Neural cell (in vitro differentiated cells): Measurements from ENCODE around the gene USP6. TPM values are rescaled to one million over a fixed set of nuclear protein-coding genes. Genes with fewer than 3 reads are reported as not detected.

Experiments used
- H2AFZ ChIP-seq: fragments of 200-600, 300-800 bp; sonication (generic), shearing (Covaris generic); 2 replicates; pipeline ENCODE4 v1.6.0; 2014; ENCODE audit warnings: low read depth, mild to moderate bottlenecking, antibody characterized with exemption, low read length, moderate library complexity
- H3F3A ChIP-seq: fragments of 200-600 bp; shearing (Covaris generic); 2 replicates; pipeline ENCODE4 v1.6.1; 2016; ENCODE audit warnings: mild to moderate bottlenecking, moderate library complexity, mixed read lengths, antibody characterized with exemption, low read length; ENCODE audit not compliant: insufficient read depth, poor library complexity, severe bottlenecking
- H3K27ac ChIP-seq: fragments of 200-600, 300-800 bp; sonication (generic), shearing (Covaris generic); 2 replicates; pipeline ENCODE4 v1.5.1; 2014; ENCODE audit warnings: mild to moderate bottlenecking, low read length, moderate library complexity
- H3K27me3 ChIP-seq: fragments of 300-800, 200-600 bp; sonication (generic), shearing (Covaris generic); 2 replicates; pipeline ENCODE4 v1.6.0; 2014; ENCODE audit warnings: mild to moderate bottlenecking, low read depth, low read length, moderate library complexity; ENCODE audit not compliant: insufficient read depth
- H3K36me3 ChIP-seq: fragments of 300-800, 200-600 bp; sonication (generic), shearing (Covaris generic); 2 replicates; pipeline ENCODE4 v1.5.1; 2014; ENCODE audit warnings: mild to moderate bottlenecking, antibody characterized with exemption, low read length, moderate library complexity; ENCODE audit not compliant: insufficient read depth
- H3K4me2 ChIP-seq: fragments of 300-800, 200-600 bp; sonication (generic), shearing (Covaris generic); 2 replicates; pipeline ENCODE4 v1.6.0; 2014; ENCODE audit warnings: mild to moderate bottlenecking, low read length
- H3K4me3 ChIP-seq: fragments of 300-800, 200-600 bp; sonication (generic), shearing (Covaris generic); 2 replicates; pipeline ENCODE4 v1.5.1; 2014; ENCODE audit warnings: mild to moderate bottlenecking, low read length, moderate library complexity
- H3K79me2 ChIP-seq: fragments of 200-600 bp; shearing (Covaris generic); replicated peaks from 2 replicates; pipeline ENCODE4 v1.6.0; 2014; ENCODE audit warnings: mild to moderate bottlenecking, low read length, moderate library complexity; ENCODE audit not compliant: insufficient read depth
- H3K9ac ChIP-seq: fragments of 300-800, 200-600 bp; sonication (generic), shearing (Covaris generic); 2 replicates; pipeline ENCODE4 v1.6.1; 2016; ENCODE audit warnings: mild to moderate bottlenecking, low read length, mixed read lengths
- H3K9me2 ChIP-seq: fragments of 200-600 bp; shearing (Covaris generic); 2 replicates; pipeline ENCODE4 v1.6.1; 2016; ENCODE audit warnings: mild to moderate bottlenecking, low read length, mixed read lengths; ENCODE audit not compliant: insufficient read depth
- H3K9me3 ChIP-seq: fragments of 200-600, 300-800 bp; sonication (generic), shearing (Covaris generic); 2 replicates; pipeline ENCODE4 v1.6.1; 2016; ENCODE audit warnings: mild to moderate bottlenecking, mixed run types, low read length, moderate library complexity, mixed read lengths
- H4K20me1 ChIP-seq: fragments of 200-600 bp; shearing (Covaris generic); 2 replicates; pipeline ENCODE4 v1.6.1; 2016; ENCODE audit warnings: mild to moderate bottlenecking, mixed run types; ENCODE audit not compliant: insufficient read depth
- EP300 ChIP-seq: fragments of 450-650 bp; conservative IDR thresholded peaks from 2 replicates; pipeline ENCODE4 v1.6.1; 2014; ENCODE audit warnings: antibody characterized with exemption, mild to moderate bottlenecking, moderate library complexity; ENCODE audit not compliant: poor library complexity, severe bottlenecking
- EZH2 ChIP-seq: fragments of 200-600, 300-800 bp; shearing (Covaris generic), sonication (generic); IDR thresholded peaks from 2 replicates; pipeline ENCODE4 v1.6.1; 2014; ENCODE audit warnings: antibody characterized with exemption, low read length, borderline replicate concordance, mild to moderate bottlenecking; ENCODE audit not compliant: insufficient read depth, poor library complexity, severe bottlenecking
- MXI1 ChIP-seq: fragments of 450-650 bp; conservative IDR thresholded peaks from 2 replicates; pipeline ENCODE4 v1.6.1; 2014; ENCODE audit warnings: antibody characterized with exemption, mild to moderate bottlenecking; ENCODE audit not compliant: poor library complexity, severe bottlenecking
- POLR2AphosphoS5 ChIP-seq: IDR thresholded peaks from 2 replicates; pipeline ENCODE4 v1.6.1; 2012
- RAD21 ChIP-seq: fragments of 450-650 bp; conservative IDR thresholded peaks from 2 replicates; pipeline ENCODE4 v1.6.1; 2014; ENCODE audit warnings: antibody characterized with exemption, mild to moderate bottlenecking, moderate library complexity
- SMC3 ChIP-seq: fragments of 450-650 bp; conservative IDR thresholded peaks from 2 replicates; pipeline ENCODE4 v1.6.1; 2014; ENCODE audit warnings: antibody characterized with exemption, mild to moderate bottlenecking, moderate library complexity; ENCODE audit not compliant: poor library complexity
- TAF1 ChIP-seq: IDR thresholded peaks from 2 replicates; pipeline ENCODE4 v1.6.1; 2012; ENCODE audit warnings: low read depth
- polyA plus RNA-seq: library from polyadenylated mRNA; depleted of rRNA; stranded (reverse); fragments of >200 nt; gene quantifications from 2 replicates; pipeline ENCODE4 v1.2.3, GENCODE V29; 2014
- TF ChIP-seq, protein P1 (sequence below): IDR thresholded peaks from 2 replicates; pipeline ENCODE4 v1.6.1; 2012; ENCODE audit warnings: borderline replicate concordance
- TF ChIP-seq, protein P2 (sequence below): fragments of 450-650 bp; IDR thresholded peaks from 2 replicates; pipeline ENCODE4 v1.5.1; 2014; ENCODE audit warnings: antibody characterized with exemption, mild to moderate bottlenecking, moderate library complexity; ENCODE audit not compliant: poor library complexity, severe bottlenecking

Gene USP6
- polyA plus RNA-seq, 1 donor from 2014 or later, result not detected

DNA sequence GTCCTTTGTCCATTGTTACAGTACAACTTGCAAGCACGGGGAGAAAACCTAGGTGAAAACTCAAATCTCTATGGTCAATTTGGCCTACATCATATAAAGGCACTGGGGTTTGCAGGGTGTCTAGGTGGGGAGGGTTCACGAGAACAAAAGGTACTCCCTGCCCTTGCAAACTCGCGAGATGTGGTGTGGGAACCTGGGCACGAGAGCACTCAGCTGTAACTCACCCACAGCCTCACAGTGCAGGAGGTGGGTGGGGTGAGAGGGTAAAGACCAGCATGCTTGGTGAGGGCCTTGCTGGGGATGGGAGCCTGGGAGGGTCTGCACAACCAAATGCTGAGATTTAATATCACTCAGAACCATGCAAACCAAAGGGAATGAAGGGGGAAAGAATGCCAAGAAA lies 94.3 kb downstream of the USP6 start:
- Histone ChIP-seq H3K27me3 (no peaks in the 10 kb centered on the region), H3K9me3 (no peaks in the 10 kb centered on the region), H3K9me2 (no peaks in the 10 kb centered on the region), H3K9ac (no peak overlapping the region), H3K4me2 (no peak overlapping the region), H3F3A (no peaks in the 10 kb centered on the region), H3K79me2 (no peaks in the 10 kb centered on the region), H4K20me1 (no peaks in the 10 kb centered on the region), H3K36me3 (no peaks in the 10 kb centered on the region), H3K27ac (no peak overlapping the region), H2AFZ (no peak overlapping the region), H3K4me3 (no peak overlapping the region)
- TF ChIP-seq EP300 (no peak), TAF1 (no peak), RAD21 (no peak), MXI1 (no peak), POLR2AphosphoS5 (no peak), EZH2 (no peak), SMC3 (no peak)
- TF ChIP-seq, protein P1, sequence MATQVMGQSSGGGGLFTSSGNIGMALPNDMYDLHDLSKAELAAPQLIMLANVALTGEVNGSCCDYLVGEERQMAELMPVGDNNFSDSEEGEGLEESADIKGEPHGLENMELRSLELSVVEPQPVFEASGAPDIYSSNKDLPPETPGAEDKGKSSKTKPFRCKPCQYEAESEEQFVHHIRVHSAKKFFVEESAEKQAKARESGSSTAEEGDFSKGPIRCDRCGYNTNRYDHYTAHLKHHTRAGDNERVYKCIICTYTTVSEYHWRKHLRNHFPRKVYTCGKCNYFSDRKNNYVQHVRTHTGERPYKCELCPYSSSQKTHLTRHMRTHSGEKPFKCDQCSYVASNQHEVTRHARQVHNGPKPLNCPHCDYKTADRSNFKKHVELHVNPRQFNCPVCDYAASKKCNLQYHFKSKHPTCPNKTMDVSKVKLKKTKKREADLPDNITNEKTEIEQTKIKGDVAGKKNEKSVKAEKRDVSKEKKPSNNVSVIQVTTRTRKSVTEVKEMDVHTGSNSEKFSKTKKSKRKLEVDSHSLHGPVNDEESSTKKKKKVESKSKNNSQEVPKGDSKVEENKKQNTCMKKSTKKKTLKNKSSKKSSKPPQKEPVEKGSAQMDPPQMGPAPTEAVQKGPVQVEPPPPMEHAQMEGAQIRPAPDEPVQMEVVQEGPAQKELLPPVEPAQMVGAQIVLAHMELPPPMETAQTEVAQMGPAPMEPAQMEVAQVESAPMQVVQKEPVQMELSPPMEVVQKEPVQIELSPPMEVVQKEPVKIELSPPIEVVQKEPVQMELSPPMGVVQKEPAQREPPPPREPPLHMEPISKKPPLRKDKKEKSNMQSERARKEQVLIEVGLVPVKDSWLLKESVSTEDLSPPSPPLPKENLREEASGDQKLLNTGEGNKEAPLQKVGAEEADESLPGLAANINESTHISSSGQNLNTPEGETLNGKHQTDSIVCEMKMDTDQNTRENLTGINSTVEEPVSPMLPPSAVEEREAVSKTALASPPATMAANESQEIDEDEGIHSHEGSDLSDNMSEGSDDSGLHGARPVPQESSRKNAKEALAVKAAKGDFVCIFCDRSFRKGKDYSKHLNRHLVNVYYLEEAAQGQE, result no peak
- TF ChIP-seq, protein P2, sequence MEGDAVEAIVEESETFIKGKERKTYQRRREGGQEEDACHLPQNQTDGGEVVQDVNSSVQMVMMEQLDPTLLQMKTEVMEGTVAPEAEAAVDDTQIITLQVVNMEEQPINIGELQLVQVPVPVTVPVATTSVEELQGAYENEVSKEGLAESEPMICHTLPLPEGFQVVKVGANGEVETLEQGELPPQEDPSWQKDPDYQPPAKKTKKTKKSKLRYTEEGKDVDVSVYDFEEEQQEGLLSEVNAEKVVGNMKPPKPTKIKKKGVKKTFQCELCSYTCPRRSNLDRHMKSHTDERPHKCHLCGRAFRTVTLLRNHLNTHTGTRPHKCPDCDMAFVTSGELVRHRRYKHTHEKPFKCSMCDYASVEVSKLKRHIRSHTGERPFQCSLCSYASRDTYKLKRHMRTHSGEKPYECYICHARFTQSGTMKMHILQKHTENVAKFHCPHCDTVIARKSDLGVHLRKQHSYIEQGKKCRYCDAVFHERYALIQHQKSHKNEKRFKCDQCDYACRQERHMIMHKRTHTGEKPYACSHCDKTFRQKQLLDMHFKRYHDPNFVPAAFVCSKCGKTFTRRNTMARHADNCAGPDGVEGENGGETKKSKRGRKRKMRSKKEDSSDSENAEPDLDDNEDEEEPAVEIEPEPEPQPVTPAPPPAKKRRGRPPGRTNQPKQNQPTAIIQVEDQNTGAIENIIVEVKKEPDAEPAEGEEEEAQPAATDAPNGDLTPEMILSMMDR, result no peak

DNA sequence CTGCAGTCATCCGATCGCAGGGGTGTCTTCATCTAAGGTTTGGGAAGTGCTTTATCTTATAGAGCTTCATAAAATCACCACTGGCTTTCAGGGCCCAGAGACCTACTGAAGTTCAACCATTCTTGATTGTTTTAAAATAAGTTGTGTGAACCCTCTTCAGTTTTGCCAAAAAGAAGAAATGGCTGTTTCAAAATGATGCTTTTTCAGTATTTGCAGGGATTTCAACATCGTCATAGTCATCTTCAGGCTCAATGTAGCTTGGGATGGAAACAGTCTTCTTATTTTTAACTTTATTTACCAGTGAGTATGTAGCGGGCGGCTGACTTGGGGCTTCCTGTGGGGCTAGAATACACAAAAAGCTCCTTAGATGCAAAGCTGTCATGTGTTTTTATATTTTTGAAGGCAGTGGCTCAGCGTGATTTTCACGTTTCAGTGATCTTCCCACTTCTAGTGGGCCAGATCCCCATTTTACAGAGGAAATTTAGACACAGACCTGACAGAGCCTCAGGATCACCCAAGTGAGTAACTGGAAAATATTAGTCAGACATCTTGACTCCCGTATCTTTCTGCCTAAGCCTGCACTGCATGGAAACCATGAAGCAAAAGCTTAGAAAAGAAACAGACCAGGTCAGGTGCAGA lies 94.9 kb downstream of the USP6 start:
- no peak overlapping the region for H3K4me3 ChIP-seq
- H3K27ac ChIP-seq, result no peak overlapping the region
- H3K9me2 ChIP-seq, result no peaks in the 10 kb centered on the region

More for the DNA sequence above, 94.9 kb downstream of the USP6 start:
- no peaks in the 10 kb centered on the region for H3K36me3 ChIP-seq
- no peak overlapping the region for H2AFZ ChIP-seq
- H3K27me3 ChIP-seq, result no peaks in the 10 kb centered on the region
- H3K9ac ChIP-seq, result no peak overlapping the region
- TF ChIP-seq, protein P2, result no peak
- H4K20me1 ChIP-seq, result no peaks in the 10 kb centered on the region
- H3K79me2 ChIP-seq, result no peaks in the 10 kb centered on the region
- H3K9me3 ChIP-seq, result no peaks in the 10 kb centered on the region
- H3F3A ChIP-seq, result no peaks in the 10 kb centered on the region
- no peak overlapping the region for H3K4me2 ChIP-seq
